Neuronal stem cell (in vitro differentiated cells): Measurements from ENCODE around the gene ZBTB49.

ENCODE experiments used
- DNase-seq: peaks from one replicate; pipeline ENCODE4 v3.0.0-alpha.2; 2013; ENCODE audit warnings: low spot score
- H2AFZ ChIP-seq: one replicate; pipeline ENCODE4 v1.6.1; 2013; ENCODE audit warnings: mild to moderate bottlenecking, low read length, inconsistent platforms
- H2AK5ac ChIP-seq: 2 replicates; pipeline ENCODE4 v1.6.1; 2013; ENCODE audit warnings: low read depth, mild to moderate bottlenecking, inconsistent platforms, low read length, moderate library complexity, mixed read lengths
- H2BK120ac ChIP-seq: 2 replicates; pipeline ENCODE4 v1.6.1; 2013; ENCODE audit warnings: low read depth, mild to moderate bottlenecking, inconsistent platforms, low read length, moderate library complexity, mixed read lengths
- H2BK12ac ChIP-seq: one replicate; pipeline ENCODE4 v1.6.1; 2013; ENCODE audit warnings: low read length, inconsistent platforms
- H2BK15ac ChIP-seq: 2 replicates; pipeline ENCODE4 v1.6.1; 2013; ENCODE audit warnings: mild to moderate bottlenecking, low read length, inconsistent platforms, mixed read lengths
- H2BK5ac ChIP-seq: one replicate; pipeline ENCODE4 v1.6.1; 2013; ENCODE audit warnings: inconsistent platforms, mild to moderate bottlenecking, low read length, moderate library complexity
- H3K14ac ChIP-seq: one replicate; pipeline ENCODE4 v1.6.1; 2013; ENCODE audit warnings: low read length, inconsistent platforms
- H3K18ac ChIP-seq: 2 replicates; pipeline ENCODE4 v1.6.1; 2013; ENCODE audit warnings: low read length, inconsistent platforms
- H3K23ac ChIP-seq: 2 replicates; pipeline ENCODE4 v1.6.1; 2013; ENCODE audit warnings: low read depth, mild to moderate bottlenecking, mixed read lengths, low read length, inconsistent platforms; ENCODE audit not compliant: poor library complexity
- H3K27ac ChIP-seq: replicated peaks from 3 replicates; pipeline ENCODE4 v1.5.1; 2013; ENCODE audit warnings: low read length, inconsistent platforms
- H3K27me3 ChIP-seq, 3 experiments: 2 replicates each; pipeline ENCODE4 v1.6.1; 2013; ENCODE audit warnings: low read length in 3 of 3, mild to moderate bottlenecking in 2 of 3, inconsistent platforms in 1 of 3, low read depth in 1 of 3, mixed read lengths in 1 of 3, moderate library complexity in 1 of 3; ENCODE audit not compliant: control insufficient read depth in 3 of 3, insufficient read depth in 3 of 3
- H3K36me3 ChIP-seq, 2 donors: replicated peaks in 1 of 2; 2 replicates each; pipeline ENCODE4 v1.6.1; 2013; ENCODE audit warnings: low read length in 2 of 2; ENCODE audit not compliant: control insufficient read depth in 2 of 2, insufficient read depth in 2 of 2
- H3K4ac ChIP-seq: 2 replicates; pipeline ENCODE4 v1.6.1; 2013; ENCODE audit warnings: inconsistent platforms, mild to moderate bottlenecking, low read length, moderate library complexity
- H3K4me1 ChIP-seq, 2 donors: 1 replicate in 1 of 2; 2 replicates in 1 of 2; pipeline ENCODE4 v1.6.1; 2013; ENCODE audit warnings: low read length in 2 of 2, low read depth in 1 of 2; ENCODE audit not compliant: control insufficient read depth in 2 of 2, insufficient read depth in 1 of 2
- H3K4me2 ChIP-seq: one replicate; pipeline ENCODE4 v1.6.1; 2013; ENCODE audit warnings: mild to moderate bottlenecking, low read length, inconsistent platforms; ENCODE audit not compliant: insufficient read depth, poor library complexity, severe bottlenecking
- H3K4me3 ChIP-seq, 2 donors: 2 replicates each; pipeline ENCODE4 v1.5.1; 2013; ENCODE audit warnings: low read length in 2 of 2, mild to moderate bottlenecking in 2 of 2, inconsistent platforms in 1 of 2, moderate library complexity in 1 of 2
- H3K79me1 ChIP-seq: one replicate; pipeline ENCODE4 v1.6.1; 2013; ENCODE audit warnings: low read depth, mild to moderate bottlenecking, inconsistent platforms, low read length, moderate library complexity
- H3K9ac ChIP-seq: one replicate; pipeline ENCODE4 v1.6.1; 2013; ENCODE audit warnings: mild to moderate bottlenecking, low read depth, low read length, inconsistent platforms; ENCODE audit not compliant: poor library complexity
- H3K9me3 ChIP-seq, 2 donors: replicated peaks in 1 of 2; 2 replicates each; pipeline versions ENCODE3 to v1.6.1; 2013; ENCODE audit warnings: low read length in 2 of 2, mild to moderate bottlenecking in 2 of 2, inconsistent platforms in 1 of 2, low read depth in 1 of 2, mixed read lengths in 1 of 2, moderate library complexity in 1 of 2; ENCODE audit not compliant: control insufficient read depth in 2 of 2, insufficient read depth in 1 of 2
- H4K8ac ChIP-seq: one replicate; pipeline ENCODE4 v1.6.1; 2013; ENCODE audit warnings: low read depth, mild to moderate bottlenecking, inconsistent platforms, low read length, moderate library complexity
- H4K91ac ChIP-seq: one replicate; pipeline ENCODE4 v1.6.1; 2013; ENCODE audit warnings: low read length, low read depth, mild to moderate bottlenecking, inconsistent platforms; ENCODE audit not compliant: poor library complexity
- WGBS, 2 donors: extraction: QIAGEN DNeasy Blood & Tissue Kit; methylation state at CpG; one replicate each; pipeline ENCODE4 v1.1.7; 2013; ENCODE audit warnings: missing lambda C conversion rate in 2 of 2, mixed read lengths in 1 of 2; ENCODE audit not compliant: insufficient read length in 2 of 2, insufficient replicate concordance in 1 of 2; ENCODE audit errors: extremely low coverage in 2 of 2; 5-methylcytosine and 5-hydroxymethylcytosine counted together

Gene ZBTB49

GRCh38 chr4:4306920-4307319, 16.9 kb downstream of the ZBTB49 start:
- Histone ChIP-seq H3K23ac (no peak overlapping the region), H2AK5ac (no peak overlapping the region), H3K4me1 (no peaks in the 10 kb centered on the region), H3K4me2 (no peak overlapping the region), H3K36me3 (peaks cover 19 to 46% of the 10 kb centered on the region in 2 donors), H3K27ac (no peak overlapping the region), H3K79me1 (no peaks in the 10 kb centered on the region), H3K14ac (no peak overlapping the region), H3K9me3 (no peaks in the 10 kb centered on the region), H2BK12ac (no peak overlapping the region), H2BK15ac (no peak overlapping the region), H3K27me3 (no peaks in the 10 kb centered on the region), H3K18ac (no peak overlapping the region), H2AFZ (no peak overlapping the region), H2BK120ac (no peak overlapping the region), H4K8ac (no peak overlapping the region), H4K91ac (no peak overlapping the region), H3K4ac (no peak overlapping the region), H3K9ac (no peak overlapping the region), H3K4me3 (no peak overlapping the region), H2BK5ac (no peak overlapping the region)
- no CpG with 5 or more reads among the region's 11 CpGs for WGBS, 2 donors
- DNase-seq: no peak

GRCh38 chr4:4308800-4309441, 18.9 kb downstream of the ZBTB49 start:
- H3K14ac ChIP-seq: no peak overlapping the region
- H4K8ac ChIP-seq: no peak overlapping the region
- no peak overlapping the region for H2BK12ac ChIP-seq
- no peak overlapping the region for H3K18ac ChIP-seq
- no peaks in the 10 kb centered on the region for H3K27me3 ChIP-seq
- no peak overlapping the region for H3K4ac ChIP-seq
- no peak overlapping the region for H2AFZ ChIP-seq
- H2AK5ac ChIP-seq: no peak overlapping the region
- H2BK15ac ChIP-seq: no peak overlapping the region
- no CpG with 5 or more reads among the region's 9 CpGs for WGBS, 2 donors
- H2BK5ac ChIP-seq: no peak overlapping the region
- no peak for DNase-seq
- H3K9ac ChIP-seq: no peak overlapping the region
- no peak overlapping the region for H3K27ac ChIP-seq
- no peak overlapping the region for H3K4me2 ChIP-seq
- H3K9me3 ChIP-seq: no peaks in the 10 kb centered on the region
- peaks cover 11 to 46% of the 10 kb centered on the region in 2 donors for H3K36me3 ChIP-seq
- no peak overlapping the region for H3K23ac ChIP-seq
- no peaks in the 10 kb centered on the region for H3K4me1 ChIP-seq
- H3K4me3 ChIP-seq: no peak overlapping the region
- H3K79me1 ChIP-seq: no peaks in the 10 kb centered on the region
- no peak overlapping the region for H4K91ac ChIP-seq
- H2BK120ac ChIP-seq: no peak overlapping the region

GRCh38 chr4:4311193-4311592, 21.1 kb downstream of the ZBTB49 start:
- H3K4me2 ChIP-seq: no peak overlapping the region
- no peaks in the 10 kb centered on the region for H3K79me1 ChIP-seq
- H2BK15ac ChIP-seq: no peak overlapping the region
- H2BK12ac ChIP-seq: no peak overlapping the region
- no peak overlapping the region for H3K9ac ChIP-seq
- no CpG with 5 or more reads among the region's 4 CpGs for WGBS, 2 donors
- H2BK5ac ChIP-seq: no peak overlapping the region
- no peaks in the 10 kb centered on the region for H3K9me3 ChIP-seq
- no peak for DNase-seq
- peaks cover 0 to 5% of the 10 kb centered on the region in 2 donors for H3K4me1 ChIP-seq
- no peak overlapping the region for H3K18ac ChIP-seq
- H2AFZ ChIP-seq: no peak overlapping the region
- H3K23ac ChIP-seq: no peak overlapping the region
- H3K27me3 ChIP-seq: no peaks in the 10 kb centered on the region
- no peak overlapping the region for H2AK5ac ChIP-seq
- no peak overlapping the region for H3K14ac ChIP-seq
- H4K8ac ChIP-seq: no peak overlapping the region
- H3K4me3 ChIP-seq: no peak overlapping the region
- no peak overlapping the region for H4K91ac ChIP-seq
- peaks cover 11 to 53% of the 10 kb centered on the region in 2 donors for H3K36me3 ChIP-seq
- no peak overlapping the region for H3K27ac ChIP-seq
- H3K4ac ChIP-seq: no peak overlapping the region
- no peak overlapping the region for H2BK120ac ChIP-seq

- Histone ChIP-seq H3K9ac (no peak overlapping the region), H3K4me1 (peaks cover 0 to 10% of the 10 kb centered on the region in 2 donors), H2AFZ (no peak overlapping the region), H2BK15ac (no peak overlapping the region), H3K14ac (no peak overlapping the region), H3K27ac (no peak overlapping the region), H3K23ac (no peak overlapping the region), H4K8ac (no peak overlapping the region), H2BK12ac (no peak overlapping the region), H3K4me2 (no peak overlapping the region), H3K4me3 (no peak overlapping the region), H2BK5ac (no peak overlapping the region), H4K91ac (no peak overlapping the region), H3K18ac (no peak overlapping the region), H3K9me3 (no peaks in the 10 kb centered on the region), H3K27me3 (no peaks in the 10 kb centered on the region), H3K36me3 (peaks cover 3 to 59% of the 10 kb centered on the region in 2 donors), H2BK120ac (no peak overlapping the region), H3K79me1 (no peaks in the 10 kb centered on the region), H3K4ac (no peak overlapping the region), H2AK5ac (no peak overlapping the region)
- peak; percentile 24 for DNase-seq
- no CpG with 5 or more reads among the region's 12 CpGs for WGBS, 2 donors
Observed at GRCh38 chr4:4315461-4316149, 25.6 kb downstream of the ZBTB49 start.
